Esophagus mucosa (tissue), 1 donor: ENCODE measurements around the gene RBMY1F. TPM values are rescaled to one million over a fixed set of nuclear protein-coding genes. Genes with fewer than 3 reads are reported as not detected.
"Not testable (repeated sequence)": the region's sequence is repeated elsewhere in the genome, so short reads cannot be mapped to it uniquely, and the experiment has no call there.

Source experiments
- ATAC-seq: fragments of 200-7000 bp; cut with Tn5 transposase; one replicate; pipeline ENCODE4 v1.9.1; 2020
- total RNA-seq: library from RNA; stranded (reverse); gene quantifications from one replicate; pipeline ENCODE4 v1.2.4, GENCODE V29; 2023
- donor health status: DM: yes; HTN: yes; CAD: no.

RBMY1F gene
- not detected for total RNA-seq

DNA sequence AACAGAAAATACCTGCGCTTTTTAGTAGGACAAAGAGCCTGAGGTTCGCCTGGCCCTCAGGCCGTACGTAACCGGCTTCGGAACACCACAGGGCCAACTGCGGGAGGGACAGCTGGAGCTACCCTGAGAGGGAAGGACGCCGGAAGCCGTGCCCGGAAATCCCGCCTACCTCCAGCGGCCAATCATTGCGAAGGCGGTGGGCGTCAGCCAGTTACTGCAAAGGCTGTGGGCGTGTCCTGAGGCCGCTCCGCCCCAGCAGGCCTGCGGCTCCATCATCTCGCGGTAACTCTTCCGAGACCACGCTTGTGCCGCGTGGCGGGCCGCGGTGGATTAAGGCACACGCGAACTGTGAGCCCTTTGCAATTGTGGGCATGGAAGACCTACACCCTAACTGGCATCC is at the start of gene RBMY1F:
Gene RBMY1F, minus strand, starts transcription at position 101 of the 400 bp plus-strand sequence. CDS start 1,954 bp downstream, outside the sequence.
- ATAC-seq: not testable (repeated sequence)

DNA sequence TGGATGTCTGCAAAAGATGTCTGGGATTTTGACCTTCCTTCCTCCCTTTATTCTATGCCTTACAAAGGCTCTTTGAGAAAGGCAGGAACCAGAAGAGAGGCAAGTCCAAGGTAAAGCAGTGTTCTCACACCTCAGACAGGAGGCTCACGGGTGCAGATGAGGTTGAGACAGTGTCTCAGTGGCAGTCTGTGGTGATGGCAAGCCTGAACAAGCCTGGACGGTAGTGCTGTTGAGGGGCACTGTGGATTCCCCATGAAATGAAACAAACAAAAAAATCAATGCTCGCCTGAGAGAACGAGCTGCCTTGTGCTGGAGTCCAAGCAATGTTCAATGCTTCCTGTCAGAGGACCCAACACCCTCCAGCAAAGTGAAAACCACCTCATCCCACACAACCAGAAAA is 31.6 kb downstream of the RBMY1F start:
- not testable (repeated sequence) for ATAC-seq

DNA sequence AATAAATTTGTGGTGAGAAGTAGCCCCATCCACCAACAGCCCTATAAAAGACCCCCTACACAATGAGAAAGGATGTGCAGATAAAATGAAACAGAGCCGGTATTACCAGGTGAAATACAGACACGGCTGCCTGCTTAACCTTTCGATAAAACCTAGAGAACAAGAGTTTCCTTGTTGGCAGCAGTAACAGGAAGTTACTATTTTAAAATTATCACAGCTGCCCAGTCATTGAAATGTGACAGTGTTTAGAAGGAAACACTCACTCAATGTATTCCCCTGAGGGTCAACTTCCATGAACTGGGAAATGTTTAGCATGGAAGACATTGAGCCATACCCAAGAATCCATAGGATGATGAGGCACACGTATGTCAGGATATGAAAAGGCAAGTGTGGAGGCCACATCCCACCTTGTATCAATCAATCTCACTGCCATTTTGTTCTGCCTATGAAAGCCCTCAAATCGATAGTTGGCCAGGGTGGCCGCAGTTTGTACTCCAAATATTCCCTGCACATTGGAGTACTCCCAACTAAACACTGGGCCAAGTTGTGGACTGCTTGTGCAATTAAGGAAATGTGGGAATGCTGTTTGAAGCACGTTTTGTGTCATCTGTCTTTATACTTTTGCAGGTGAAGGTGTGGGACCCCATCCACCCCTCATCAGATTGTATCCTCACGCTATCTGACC is 41.6 kb downstream of the RBMY1F start:
- not testable (repeated sequence) for ATAC-seq

DNA sequence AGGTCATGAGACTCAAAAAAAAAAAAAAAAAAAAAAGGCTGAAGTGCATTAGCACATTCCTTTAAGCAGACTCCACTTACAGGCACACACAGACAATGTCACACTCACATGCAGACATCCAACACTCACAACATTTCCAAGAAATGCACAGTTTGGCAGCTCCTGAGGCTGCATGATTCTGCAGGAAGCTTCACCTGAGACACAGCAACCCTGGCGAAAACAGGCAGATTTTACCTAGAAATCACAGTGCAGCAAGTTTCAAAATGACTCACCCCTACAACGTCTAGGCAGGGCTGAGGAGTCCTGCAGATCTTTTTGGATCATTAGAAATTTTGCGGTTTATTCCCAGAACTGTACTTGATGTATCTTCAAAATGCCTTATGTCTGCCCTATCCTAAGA is 48.0 kb downstream of the RBMY1F start:
- not testable (repeated sequence) for ATAC-seq

DNA sequence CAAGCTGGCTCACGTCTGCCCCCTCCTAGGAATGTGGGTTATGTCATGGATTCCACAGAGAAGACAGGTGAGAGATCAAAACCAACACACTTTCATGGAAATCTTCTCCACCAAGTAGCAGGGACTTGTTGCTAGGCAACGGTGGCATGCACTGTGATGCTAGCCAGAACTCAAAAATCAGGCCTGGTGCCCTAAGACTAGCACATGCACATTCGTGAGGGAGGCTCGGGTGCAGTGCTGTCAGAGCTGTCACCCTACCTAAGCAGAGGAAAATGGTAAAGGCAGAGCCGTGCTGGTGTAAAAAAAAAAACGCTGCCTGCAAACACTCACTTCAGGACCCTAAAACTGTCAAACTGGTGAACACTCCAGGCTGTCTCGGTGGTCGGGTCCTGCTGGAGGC is 52.2 kb downstream of the RBMY1F start:
- ATAC-seq: not testable (repeated sequence)

Other genes with a start within 250 kb of the RBMY1F start
- not detected for gene RBMY1J, start 220.5 kb upstream of the RBMY1F start, total RNA-seq